ENCODE data around the gene KATNAL1.
"Not testable (repeated sequence)": the region's sequence is repeated elsewhere in the genome, so short reads cannot be mapped to it uniquely, and the experiment has no call there.

The KATNAL1 gene

DNA sequence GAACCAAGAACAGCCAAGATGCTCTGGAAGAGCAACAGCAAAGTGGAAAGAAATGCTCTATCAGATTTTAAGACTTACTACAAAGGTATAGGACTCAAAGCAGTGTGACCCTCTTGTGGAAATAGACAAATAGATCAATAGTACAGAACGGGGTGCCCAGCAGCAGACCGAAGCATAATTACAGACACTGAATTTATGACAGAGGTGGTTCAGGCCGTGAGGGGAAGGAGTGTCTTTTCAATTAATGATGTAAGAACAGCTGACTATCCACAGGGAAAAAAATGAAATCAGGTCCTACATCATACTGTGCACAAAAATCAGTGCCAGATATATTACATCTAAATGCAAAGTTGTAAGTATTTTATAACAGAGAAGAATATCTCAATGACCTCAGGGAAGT is 95.6 kb downstream of the KATNAL1 start:
- DNase-seq (ENCODE audit: low read depth in 2 of 2), result no peak

DNA sequence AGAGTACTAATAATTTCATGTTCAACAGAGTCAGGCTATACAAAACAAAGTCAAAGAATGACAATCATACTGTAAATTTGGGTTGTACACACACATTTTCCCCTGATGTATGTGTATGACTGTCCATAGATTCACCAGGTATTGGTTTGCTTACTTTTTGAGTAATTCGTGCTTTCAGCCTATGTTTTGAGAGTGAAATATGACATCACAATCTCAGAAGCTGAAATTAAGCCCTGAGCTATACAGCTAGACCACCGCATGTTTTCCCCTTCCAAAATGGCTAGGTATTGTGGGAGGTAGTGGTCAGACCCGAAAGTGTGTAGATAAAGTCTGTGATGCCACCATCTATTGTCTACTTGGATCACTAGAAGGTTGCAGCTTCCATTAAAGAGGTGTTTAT is 102.8 kb downstream of the KATNAL1 start:
- no peak for DNase-seq (ENCODE audit: low read depth in 2 of 2)

DNA sequence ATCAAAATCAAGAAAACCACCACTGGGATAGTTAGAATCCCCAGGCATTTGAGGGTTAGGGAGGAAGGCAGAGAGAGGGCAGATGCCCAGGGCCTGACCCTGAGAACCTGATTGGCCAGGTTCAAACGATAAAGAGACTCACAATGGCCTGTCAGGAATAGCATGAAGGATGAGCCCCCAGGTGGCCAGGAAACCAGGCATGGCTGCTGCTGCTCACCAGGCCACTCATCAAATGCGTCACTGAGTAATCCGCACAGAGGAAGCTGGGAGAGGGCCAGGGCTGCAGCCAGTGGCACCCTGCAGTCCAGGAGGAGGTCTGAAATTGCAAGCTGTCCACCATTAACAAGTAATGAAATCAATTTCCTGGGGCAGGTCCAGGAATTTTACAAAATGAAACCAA is 111.3 kb downstream of the KATNAL1 start:
- DNase-seq (ENCODE audit: low read depth in 2 of 2), result no peak

DNA sequence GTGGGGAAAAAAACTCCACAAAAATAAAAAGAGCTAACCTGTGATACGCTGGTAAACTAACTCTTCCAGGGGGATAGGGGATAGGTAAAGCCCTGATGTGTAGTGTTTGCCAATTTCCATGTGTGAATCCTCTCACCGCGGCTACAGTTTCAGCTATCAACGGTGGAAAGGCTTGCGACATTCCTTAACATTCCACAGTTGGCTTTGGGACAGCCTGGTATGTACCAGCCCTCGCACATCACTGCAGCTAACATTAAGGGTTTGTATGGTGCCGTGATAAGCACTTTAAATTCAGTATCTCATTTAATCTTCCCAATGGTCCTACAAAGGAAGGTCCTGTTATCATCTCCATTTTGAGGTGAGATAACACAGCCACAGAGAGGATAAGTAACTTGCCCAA is 112.4 kb downstream of the KATNAL1 start:
- DNase-seq (ENCODE audit: low read depth in 2 of 2), result no peak

DNA sequence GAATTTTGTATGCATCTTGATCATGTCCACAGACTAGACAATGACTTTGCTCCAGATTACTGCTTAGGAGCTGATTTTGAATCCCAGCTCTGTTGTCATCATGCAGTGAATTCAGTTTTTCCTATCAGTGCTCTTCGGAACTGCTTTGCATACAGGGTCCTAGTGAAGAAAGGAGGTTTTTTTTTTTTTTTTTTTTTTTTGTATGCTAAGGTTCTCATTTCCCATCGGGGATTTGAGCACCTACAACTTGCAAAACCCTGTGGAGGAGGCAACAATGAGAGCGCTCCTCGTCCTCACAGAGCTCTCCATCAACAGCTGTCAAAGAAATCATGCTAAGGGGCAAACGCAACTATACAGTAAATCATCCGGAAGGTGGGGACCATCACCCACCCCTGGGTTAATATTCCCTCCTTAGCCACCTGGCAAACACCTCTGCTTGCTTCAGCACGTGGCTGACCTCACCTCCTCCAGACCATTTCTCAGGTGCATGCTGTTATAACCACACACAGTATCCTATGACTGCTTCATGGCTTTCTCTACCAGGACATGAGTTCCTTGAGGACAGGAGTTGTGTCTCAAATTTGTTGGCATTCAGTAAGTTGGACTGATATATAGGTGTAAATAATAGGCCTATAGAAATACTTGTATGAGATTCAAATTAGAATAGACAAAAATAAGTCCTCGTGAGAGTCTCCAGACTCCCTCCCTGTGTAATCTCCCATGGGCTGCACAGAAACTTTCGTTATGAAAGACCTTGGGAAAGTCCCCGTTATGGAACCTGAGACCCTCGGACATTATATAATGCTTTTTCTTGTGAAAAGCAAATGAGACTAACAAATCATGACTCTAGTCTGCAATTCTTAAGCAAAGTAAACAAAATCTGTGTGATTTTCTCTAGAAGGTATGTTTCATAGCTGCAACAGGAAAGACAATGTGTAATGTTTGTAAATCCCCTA is 113.8 kb downstream of the KATNAL1 start:
- DNase-seq (ENCODE audit: low read depth in 2 of 2), result no peak

DNA sequence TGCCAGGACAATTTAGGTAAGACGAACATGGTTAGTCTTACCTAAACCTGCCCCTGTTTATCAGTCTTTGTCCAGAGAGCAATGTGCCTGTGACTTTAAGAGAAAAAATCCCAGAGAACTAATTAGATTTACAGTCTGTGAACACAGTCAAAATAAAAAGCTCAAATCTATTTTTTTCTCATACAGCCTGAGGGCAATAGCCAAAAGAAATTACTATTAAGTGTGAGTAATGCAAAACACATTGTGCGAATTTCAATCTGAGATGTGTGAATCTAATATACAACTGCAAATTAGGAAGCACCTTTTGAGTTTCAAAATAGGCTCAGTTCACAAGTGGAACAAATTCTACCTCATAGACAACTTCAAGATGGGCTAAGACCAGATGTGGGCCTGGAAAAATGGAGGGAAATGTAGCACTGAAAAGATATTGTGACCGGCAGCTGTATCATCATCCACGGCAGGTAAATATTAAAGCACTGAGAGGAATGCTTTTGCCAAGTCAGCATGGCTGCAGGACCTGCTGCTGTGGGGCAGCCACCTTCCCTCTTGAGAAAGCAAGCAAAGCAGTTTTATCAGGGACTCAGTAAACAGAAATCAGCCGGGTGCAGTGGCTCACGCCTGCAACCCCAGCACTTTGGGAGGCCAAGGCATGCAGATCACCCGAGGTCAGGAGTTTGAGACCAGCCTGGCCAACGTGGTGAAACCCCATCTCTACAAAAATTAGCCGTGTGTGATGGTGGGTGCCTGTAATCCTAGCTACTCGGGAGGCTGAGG is 114.8 kb downstream of the KATNAL1 start:
- DNase-seq (ENCODE audit: low read depth in 2 of 2), result no peak

DNA sequence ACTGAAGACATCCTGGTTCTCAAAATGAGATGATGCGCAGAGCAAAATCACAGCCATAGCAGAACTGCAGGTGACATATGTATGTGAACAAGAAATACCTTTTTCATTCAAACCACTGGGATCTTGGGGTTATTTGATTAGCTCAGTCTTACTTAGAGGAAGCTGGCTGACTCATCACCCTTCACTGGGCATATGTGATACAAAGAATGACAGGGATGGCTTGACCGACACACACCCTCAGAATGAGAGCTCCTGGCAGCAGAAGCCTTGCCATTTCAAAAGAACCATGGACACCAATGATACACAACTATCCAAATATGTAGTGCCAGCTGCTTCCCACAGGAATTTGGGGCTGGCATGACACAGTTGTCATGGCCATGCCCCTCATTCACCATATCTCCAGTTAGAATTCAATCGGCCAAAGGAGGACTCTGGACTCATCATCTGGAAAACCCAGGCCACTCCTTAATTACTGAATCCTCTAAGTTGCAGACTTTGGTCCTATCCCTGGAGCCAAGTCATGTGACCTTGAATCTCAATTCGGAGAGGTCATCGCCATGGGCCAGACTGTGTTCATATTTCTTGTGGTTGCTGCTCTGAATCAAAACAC is 115.8 kb downstream of the KATNAL1 start:
- DNase-seq (ENCODE audit: low read depth in 2 of 2), result no peak

DNA sequence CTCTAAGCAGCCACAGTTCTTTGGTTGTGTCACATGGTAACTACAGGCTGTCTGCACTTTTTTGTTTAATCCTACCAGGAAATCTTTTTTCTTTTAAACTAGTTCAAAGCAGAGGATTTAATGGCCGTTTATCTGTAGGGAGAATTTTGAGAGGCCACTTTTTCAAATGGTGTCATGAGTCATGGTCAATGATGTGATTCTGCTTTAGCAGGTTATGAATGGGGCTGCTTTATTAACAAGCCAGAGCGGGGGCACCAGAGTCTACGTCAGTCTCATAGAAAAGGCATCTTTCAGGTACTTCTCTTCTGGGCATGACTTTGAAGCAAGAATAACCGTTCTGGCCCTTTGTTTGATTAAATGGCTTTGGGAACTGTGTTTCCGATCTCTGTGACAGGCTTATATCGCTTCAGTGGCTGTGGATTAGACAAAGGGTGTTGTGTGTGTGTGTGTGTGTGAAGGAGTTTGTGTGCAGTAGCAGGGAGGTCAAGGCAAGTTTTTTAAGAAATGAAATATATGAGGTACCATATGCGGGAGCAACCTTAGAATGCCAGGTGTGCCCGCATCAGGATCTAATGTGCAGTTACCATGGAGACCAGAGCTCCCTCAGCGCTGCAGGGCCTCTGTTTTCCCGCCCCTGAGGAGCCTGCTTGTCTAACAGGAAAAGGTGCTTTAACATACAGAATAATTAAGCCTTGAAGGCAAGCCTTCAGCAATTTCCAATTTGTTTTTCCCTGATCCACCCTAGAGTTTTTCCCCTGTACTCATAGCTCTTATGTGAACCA is 120.5 kb downstream of the KATNAL1 start:
- no peak for DNase-seq (ENCODE audit: low read depth in 2 of 2)

DNA sequence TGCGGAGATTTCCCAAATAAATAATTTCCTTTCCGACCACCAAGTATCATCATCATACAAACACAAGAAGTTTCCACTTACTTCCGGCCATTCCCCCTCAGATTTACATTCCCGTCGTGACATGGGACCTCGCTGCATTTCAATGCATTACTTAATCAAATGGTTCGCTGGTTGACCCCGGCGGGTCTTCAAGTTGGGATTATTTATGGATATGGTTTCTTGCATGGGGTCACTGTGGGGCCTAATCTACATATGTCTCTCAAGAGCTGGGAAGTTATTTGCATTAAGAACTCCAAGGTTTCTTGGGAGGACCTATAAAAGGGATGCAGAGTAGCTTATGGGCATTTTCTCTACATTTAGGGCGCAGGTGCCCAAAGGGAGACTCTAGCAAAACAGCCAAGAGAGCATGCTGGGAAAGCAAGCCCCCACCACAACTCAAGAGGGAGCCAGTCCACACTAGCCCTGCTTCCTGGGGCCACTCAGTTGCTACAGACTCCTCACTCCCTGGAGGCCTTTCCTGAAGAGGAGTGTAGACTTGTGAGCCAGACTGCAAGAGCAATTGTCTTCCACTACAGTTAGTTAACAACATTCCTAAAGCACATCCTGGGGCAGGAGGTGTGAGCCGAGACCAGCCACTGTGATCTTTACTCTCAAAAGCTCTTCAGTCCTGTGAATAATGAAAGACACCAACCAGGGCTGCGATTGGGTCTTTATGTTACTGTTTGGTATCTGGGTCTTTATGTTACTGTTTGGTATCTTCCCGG is 125.3 kb downstream of the KATNAL1 start:
- DNase-seq (ENCODE audit: low read depth in 2 of 2), result no peak

DNA sequence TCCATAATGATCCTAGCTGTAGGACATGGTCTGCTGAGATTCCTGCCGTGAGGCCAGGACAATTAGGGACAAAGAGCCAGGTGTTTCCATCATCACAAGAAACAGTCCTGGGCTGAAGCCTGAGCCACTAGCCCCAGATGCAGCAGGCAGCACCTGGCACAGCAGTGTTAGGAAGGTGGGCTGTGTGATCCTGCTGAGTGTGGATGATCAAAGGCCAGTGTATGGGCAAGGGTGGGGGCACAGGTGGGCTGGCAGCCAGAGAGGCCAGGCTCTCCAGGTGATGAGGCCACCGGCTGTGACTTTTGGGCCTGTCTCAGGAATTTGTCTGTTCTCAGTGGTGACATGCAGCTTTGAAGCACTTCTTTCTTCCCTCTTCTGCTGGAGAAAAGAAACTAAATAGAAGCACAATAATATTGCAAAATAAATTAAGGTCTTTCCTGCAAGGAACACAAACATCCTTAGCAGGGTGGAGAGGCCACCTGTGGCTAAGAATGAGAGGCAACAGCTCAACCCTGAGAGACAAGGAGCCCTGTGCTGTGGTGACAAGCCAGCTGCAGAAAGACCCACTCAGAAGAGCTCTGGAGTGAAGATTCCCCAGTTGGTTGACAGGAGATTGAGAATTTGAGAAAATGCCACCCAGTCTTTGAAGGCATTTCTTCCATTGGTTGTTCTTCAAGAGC is 127.6 kb downstream of the KATNAL1 start:
- DNase-seq (ENCODE audit: low read depth in 2 of 2), result no peak

DNA sequence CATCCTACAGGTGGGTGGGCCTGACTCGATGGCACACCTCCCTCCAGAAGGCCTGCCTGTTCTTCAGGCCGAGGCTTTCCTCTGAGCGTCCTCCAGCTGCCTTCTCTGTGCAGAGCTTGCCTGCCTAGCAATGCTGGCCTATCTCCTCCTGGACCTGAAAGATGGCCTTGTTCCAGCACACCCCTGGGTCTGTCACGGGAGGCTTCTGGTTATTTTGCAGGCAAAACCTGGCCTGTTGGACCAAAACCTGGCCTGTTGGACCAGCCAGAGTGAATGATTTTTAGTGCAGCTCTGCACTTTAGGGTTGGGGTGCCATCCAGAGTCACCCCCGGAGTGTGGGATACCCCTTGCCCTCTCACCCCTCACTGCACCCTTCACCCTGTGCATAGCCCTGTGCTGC is 128.4 kb downstream of the KATNAL1 start:
- DNase-seq (ENCODE audit: low read depth in 2 of 2), result no peak

DNA sequence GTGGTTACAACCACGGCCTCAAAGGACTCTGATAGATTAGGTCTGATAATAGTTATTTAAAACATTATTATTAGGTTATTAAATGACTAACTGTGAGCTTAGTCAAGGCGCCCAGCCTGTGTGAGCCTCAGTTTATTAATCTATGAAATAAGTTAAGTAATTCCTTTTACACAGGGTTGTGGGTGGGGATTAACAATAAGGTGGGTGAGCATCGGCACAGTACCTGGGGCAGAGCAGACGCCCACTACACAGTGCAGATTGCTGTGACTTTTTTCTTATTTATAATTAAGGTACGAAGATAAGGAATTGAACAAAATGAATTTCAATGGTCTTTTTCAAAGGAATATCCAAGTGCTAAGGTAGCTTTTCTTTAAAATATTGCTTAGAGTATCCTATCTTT is 132.2 kb downstream of the KATNAL1 start:
- no peak for DNase-seq (ENCODE audit: low read depth in 2 of 2)

DNA sequence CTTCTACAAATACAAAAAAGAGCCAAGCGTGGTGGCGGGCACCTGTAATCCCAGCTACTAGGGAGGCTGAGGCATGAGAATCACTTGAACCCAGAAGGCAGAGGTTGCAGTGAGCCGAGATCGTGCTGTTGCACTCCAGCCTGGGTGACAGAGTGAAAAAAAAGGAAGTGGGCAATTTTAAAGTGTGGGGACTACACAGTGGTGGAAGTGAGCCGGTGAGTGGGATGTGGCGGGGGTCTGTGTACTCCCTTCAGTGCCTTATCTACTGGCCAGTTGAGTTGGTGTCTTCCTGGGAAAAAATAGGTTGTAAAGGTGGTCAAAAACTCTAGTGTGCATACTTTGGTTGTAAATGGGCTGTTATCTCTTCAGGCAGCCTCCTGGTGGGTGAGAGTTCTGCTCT is 133.1 kb downstream of the KATNAL1 start:
- DNase-seq (ENCODE audit: low read depth in 2 of 2), result not testable (repeated sequence)

DNA sequence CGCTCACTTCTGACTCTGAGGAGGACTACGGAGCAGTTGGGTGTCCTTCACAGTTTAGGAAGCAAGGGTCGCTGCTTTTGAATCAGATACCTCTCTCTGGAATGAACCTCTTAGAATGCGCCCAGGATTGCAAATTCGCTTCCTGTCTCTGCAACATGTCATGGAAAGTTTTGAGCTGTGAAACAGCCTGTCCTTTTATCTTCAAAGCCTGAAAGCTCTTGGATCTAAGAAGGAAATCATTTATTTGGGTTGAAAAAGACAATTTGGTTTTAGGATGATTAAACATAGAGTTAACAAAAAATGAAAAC is 134.1 kb downstream of the KATNAL1 start:
- no peak for DNase-seq (ENCODE audit: low read depth in 2 of 2)

DNA sequence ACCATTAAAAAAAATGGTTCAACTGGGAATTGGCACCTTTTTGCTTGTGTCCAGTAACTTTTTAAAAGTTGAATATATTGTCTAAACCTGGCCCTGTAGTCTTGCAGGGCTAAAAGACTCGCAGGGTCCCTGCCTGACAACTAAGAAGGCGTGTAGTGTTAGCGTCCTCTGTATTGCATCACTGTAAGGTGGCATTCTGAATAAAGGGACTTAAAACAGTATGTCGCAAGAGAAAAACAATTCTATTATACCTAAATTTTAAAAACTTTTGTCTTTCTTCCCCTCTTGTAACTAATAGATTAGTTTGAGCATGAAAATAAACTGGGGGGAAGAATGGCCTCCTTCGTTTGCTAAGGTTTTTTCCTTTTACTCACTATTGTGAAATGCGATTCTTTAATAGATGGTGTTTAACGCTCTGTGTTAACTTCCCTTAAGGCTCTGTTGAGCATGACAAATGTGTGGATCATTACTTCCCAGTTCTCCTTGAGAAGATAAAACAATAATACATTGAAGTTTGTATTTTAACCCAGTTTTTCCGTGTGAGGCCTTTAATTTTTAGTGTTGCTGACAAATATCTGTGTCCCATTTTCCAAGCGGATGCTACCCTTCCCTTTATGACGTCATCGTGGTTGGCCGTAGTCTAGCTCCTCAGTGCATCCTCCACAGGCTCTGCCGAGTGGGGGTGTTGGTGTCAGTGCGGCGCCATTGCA is 134.6 kb downstream of the KATNAL1 start:
- no peak for DNase-seq (ENCODE audit: low read depth in 2 of 2)

DNA sequence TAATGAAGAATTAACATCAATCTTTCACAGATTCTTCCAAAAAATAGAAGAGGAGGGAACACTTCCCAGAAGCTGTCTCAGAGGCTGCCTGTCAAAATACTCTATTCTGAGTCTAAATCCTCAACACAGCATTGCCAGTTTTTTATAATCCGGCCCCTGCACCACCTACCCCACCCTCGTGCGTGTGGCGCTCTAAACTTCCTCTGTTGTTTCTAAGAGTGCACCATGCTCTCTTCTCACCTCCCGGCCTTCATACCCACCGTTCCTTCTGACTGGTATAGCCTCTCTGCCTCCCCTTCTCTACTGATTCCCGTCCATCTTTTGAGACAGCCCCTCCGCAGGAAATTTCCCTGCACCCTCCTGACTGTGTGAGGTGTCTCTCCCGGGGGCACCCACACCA is 136.8 kb downstream of the KATNAL1 start:
- no peak for DNase-seq (ENCODE audit: low read depth in 2 of 2)

DNA sequence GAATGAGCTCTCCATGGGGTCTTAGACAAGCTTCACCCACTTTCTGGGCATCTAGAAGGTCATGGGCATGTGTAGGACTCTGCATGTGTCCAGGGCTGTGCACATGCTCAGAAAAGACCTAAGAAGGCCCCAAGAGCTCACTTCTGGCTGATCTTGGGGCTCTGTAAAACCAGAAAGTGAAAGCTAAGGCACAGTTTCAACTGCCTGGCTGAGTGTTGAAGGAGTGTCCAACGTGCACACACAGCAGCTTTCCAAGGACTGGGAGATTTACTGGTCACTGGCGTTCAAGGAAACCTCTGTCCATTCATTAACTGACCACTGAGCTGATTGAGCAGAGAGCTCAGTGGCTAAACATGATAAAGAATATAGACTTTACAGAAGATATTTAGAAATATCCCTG is 137.9 kb downstream of the KATNAL1 start:
- no peak for DNase-seq (ENCODE audit: low read depth in 2 of 2)

DNA sequence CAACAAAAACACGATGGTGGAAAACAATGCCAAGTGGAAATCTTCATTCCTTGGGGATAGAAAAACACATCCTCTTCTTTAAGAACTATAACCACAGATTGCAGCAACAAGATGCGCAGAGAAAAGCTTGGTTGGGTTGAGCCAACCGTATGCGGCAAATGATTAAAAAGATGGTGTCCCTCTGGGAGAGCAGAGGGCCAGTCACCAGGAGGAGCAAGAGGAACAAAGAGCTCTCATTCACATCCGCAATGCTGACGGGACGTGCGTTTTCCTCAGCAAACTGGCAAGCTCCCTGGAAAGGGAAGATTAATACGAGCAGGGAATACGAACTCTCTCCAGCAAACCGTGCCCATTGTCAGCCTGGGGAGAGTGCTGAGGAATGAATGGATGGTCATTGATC is 141.6 kb downstream of the KATNAL1 start:
- DNase-seq (ENCODE audit: low read depth in 2 of 2), result no peak

DNA sequence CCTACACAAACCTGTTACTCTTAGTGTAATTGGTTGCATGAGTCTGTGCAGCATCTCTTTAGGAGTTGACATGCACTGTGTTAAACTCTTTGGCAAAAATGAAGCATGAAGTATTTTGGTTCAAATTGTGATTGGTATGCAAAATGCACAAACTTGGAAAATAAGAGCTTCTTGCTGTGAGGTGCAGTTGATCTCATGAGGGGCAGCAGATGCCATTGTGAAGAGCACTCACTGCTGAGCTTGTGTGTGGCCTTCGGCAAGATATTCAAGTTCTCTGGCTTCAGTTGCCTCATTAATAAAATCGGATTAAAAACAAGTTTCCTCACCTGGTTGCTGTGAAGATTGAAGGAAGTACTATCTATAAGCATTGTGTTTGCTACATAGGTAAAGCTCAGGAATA is 142.3 kb downstream of the KATNAL1 start:
- no peak for DNase-seq (ENCODE audit: low read depth in 2 of 2)

DNA sequence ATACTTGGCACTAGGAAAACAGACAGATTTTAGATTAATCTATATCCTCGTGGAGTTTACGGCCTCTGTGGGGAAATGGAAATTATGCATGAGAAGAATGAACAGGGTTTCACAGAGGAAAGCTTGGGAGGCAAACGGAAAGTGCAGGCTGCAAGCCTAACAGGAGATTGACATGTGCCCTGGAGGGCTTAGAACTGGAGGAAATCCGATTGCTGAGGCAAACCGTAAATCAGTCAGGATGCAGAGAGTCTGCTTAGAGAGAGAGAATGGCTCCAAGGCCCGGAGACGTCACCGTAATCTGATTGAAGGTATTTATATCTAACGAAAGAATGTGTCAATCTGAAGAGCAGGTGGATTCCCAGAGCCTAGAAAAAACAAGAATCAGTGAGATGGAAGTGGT is 143.2 kb downstream of the KATNAL1 start:
- no peak for DNase-seq (ENCODE audit: low read depth in 2 of 2)

All from stimulated activated CD8-positive, alpha-beta memory T cell treated with anti-CD3 and anti-CD28 coated beads, Interleukin-7, amount 100 ng/mL, for 4 hours (primary cell).